Bone marrow (tissue), 2 donors: Measurements from ENCODE around the gene MED25.

Experiments
- DNase-seq, 2 donors: peaks; one replicate each; lab custom pipeline; 2025; lab: John Stamatoyannopoulos, UW

MED25 gene

GRCh38 chr19:49799271-49799797 is 18.8 kb upstream of the MED25 start:
- DNase-seq, result no peak

GRCh38 chr19:49799798-49800376 is 18.2 kb upstream of the MED25 start:
- DNase-seq, result no peak

GRCh38 chr19:49800771-49801170 is 17.3 kb upstream of the MED25 start:
- DNase-seq, result no peak

- no peak for DNase-seq
Measured at GRCh38 chr19:49801401-49801888, 16.6 kb upstream of the MED25 start.

GRCh38 chr19:49801966-49802661 is 16.0 kb upstream of the MED25 start:
- no peak for DNase-seq

- no peak for DNase-seq
Measured at GRCh38 chr19:49802836-49803528, 15.1 kb upstream of the MED25 start.

GRCh38 chr19:49803529-49803856 is 14.6 kb upstream of the MED25 start:
- no peak for DNase-seq

GRCh38 chr19:49805822-49806619 is 12.1 kb upstream of the MED25 start:
- no peak for DNase-seq

GRCh38 chr19:49806620-49806959 is 11.5 kb upstream of the MED25 start:
- no peak for DNase-seq

GRCh38 chr19:49807058-49807903 is 10.8 kb upstream of the MED25 start:
- peak; percentile 18 to 75 for DNase-seq

- no peak for DNase-seq
Measured at GRCh38 chr19:49807904-49808675, 10.0 kb upstream of the MED25 start.

- DNase-seq, result peak in 1 of 2 donors; percentile 62
Measured at GRCh38 chr19:49808711-49809159, 9.4 kb upstream of the MED25 start.

- peak in 1 of 2 donors; percentile 62 for DNase-seq
Measured at GRCh38 chr19:49809160-49809940, 8.7 kb upstream of the MED25 start.

GRCh38 chr19:49809941-49810389 is 8.1 kb upstream of the MED25 start:
- no peak for DNase-seq

GRCh38 chr19:49811328-49811727 is 6.8 kb upstream of the MED25 start:
- no peak for DNase-seq

GRCh38 chr19:49812452-49812996 is 5.6 kb upstream of the MED25 start:
- DNase-seq, result no peak

GRCh38 chr19:49812997-49813861 is 4.9 kb upstream of the MED25 start, which contains the start of gene FUZ:
Gene FUZ (minus strand): TSS chr19:49813292. CDS start chr19:49813106, 186 bp downstream.
- DNase-seq, result peak; percentile 76 to 93

GRCh38 chr19:49814010-49814409 is 4.1 kb upstream of the MED25 start:
- no peak for DNase-seq
